HG03064 (cell line): Measurements from ENCODE around the gene USP22.

ENCODE experiments used
- ATAC-seq: cut with Tn5 transposase; IDR thresholded peaks from one replicate; pipeline ENCODE4 v1.9.1; 2021; ENCODE audit warnings: low read depth; ENCODE audit not compliant: unreplicated experiment

USP22 gene

DNA sequence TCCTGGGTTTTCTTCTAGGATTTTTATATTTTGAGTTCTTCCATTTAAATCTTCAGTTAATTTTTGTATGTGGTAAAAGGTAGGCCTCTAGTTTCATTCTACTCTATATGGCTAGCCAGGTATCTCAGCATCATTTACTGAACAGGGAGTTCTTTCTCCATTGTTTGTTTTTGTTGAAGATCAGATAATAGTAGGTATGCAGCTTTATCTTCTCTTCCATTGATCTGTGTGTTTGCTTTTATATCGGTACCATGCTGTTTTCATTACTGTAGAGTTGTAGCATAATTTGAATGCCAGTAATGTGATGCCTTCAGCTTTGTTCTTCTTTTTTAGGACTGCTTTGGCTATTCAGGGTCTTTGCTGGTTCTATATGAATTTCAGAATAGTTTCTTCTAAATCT, 77.3 kb downstream of the USP22 start:
- ATAC-seq, result no peak

DNA sequence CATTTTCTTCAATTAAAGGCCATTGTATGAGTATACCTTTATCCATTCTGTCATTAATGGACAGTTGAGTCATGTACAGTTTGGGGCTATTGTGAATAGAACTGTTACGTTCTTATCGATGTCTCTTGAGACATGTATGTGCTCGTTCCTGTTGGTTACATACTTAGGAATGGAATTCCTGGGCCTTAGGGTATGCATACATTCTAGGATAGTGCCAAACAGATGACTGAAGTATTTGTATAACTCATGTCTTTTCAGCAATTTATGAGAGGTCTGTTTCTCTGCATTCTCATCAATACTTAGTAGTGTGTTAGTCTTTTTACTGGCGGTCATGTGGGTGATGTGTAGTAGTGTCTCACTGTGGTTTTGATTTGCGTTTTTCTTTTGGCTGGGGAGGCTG, 81.2 kb downstream of the USP22 start:
- ATAC-seq, result no peak

DNA sequence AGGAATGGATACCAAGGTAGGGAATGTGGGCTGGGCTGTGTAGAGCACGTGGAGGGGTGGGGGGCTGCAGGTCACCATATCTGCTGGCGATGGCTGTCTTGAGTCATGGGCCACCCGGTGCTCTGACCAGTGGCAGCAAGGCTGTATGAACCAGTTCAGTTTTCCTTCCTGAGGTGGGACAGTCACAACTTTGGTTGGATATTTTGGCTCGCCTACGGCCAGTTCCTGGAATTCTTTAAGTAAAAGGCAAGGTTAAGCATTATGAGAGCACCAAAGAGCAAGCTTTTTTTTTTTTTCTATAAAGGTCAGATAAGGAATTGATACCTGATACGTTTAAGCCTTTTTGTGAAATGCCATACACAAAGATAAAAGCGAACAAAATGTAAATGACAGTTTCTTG, 81.9 kb downstream of the USP22 start:
- no peak for ATAC-seq

DNA sequence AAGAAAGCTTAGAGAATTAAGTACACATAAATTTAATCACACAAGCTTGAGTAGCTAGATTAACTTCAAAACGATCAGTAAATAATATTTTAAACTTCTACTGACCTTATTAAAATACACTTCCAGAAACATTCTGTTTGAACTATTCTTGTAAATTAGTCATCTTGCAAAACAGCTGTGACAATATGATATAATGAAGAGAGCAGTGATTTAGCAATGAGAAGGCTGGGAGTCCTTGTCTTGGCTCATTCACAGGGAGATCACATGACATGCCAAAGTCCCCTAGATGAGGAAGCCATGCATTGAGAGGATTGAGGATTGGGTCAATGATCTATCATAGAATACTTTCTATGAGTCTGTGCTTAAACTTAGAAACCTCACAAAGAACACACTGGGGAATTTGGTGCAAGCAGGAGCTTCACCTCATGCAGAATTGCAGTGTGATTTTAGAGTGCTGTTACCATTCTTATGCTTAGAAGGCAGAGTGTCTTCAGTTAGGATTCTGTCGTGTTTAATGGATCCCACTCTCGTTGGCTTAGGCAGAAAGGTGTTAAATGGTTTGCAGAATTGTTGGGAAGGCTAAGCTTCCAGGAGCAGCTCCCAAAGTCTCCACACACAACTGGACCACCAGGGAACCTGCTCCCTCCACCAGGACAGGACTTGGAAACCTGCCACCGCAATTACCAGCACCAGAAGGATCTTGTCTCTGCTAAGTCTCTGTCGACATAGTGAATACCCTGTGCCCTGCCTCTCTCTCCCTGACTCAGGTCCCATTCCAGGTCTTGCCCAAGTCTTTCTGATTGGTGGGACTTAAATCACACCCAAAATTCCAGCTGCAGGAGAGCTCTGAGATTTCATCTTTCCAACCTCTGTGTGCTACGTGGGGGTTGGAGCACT, 87.1 kb downstream of the USP22 start:
- no peak for ATAC-seq

DNA sequence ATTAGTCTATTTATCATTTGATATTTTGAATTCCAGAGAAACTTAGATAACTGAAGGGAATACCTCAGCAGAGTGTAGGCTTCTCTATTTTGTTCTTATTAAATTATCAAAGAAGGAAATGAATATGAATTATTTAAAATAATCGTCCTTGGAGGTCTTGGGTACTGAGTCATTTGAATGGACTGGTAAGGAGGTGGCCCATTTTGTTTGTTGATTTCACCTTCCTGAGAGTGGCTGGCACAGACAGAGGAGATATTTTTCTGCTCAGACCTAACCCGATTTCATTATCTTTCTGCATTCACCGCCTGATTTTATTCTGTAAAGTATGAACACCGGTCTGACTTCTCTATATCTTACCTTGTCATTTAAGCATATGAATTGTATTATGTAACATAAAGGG, 88.0 kb downstream of the USP22 start:
- ATAC-seq, result no peak

DNA sequence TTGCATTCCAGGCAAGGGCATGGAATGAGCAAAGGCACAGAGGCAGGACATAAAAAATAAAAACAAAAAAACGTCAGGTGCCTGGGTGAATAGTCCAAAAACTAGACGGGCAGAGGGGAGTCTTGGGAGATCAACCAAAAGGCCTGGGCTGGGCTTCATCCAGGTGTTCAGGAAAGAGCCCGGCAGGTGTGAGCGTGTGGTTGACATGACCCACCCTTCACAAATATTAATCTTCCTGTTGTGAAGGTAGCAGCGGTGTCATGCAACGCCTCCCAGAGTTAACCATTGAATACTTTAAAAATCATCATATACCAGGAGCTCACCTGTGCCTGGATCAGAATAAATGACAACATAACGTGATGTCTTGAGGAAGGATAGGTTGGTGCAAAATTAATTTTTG, 90.6 kb downstream of the USP22 start:
- ATAC-seq, result no peak
